ENCODE data around the gene HTR2A. TPM values are rescaled to one million over a fixed set of nuclear protein-coding genes. Genes with fewer than 3 reads are reported as not detected.
A peak's percentile ranks its signal among the peaks of the same experiment; 100 is the strongest.
"Not testable (repeated sequence)": the region's sequence is repeated elsewhere in the genome, so short reads cannot be mapped to it uniquely, and the experiment has no call there.

Gene HTR2A
- total and polyA plus RNA-seq, 8 donors, result 0.29 to 1.8 (median 0.75) TPM

GRCh38 chr13:46816371-46816770 is 80.5 kb downstream of the HTR2A start:
- no peak for DNase-seq
- intact Hi-C loops (cut with DNase I), result no loop called here
- Histone ChIP-seq H3K9me3 (peaks cover 0 to 18% of the 10 kb centered on the region in 2 donors), H3K4me3 (no peak overlapping the region), H3K27me3 (no peaks in the 10 kb centered on the region), H3K4me1 (no peaks in the 10 kb centered on the region), H3K27ac (no peak overlapping the region), H3K36me3 (no peaks in the 10 kb centered on the region)
- no peak for ATAC-seq
- no peak for TF ChIP-seq CTCF (IDR thresholded peaks at IDR 0.05)

GRCh38 chr13:46812301-46812797 is 84.5 kb downstream of the HTR2A start:
- no peak for DNase-seq
- ATAC-seq, result no peak
- Histone ChIP-seq H3K9me3 (peaks cover 0 to 18% of the 10 kb centered on the region in 2 donors), H3K36me3 (no peaks in the 10 kb centered on the region), H3K27me3 (no peaks in the 10 kb centered on the region), H3K4me1 (no peaks in the 10 kb centered on the region), H3K4me3 (no peak overlapping the region), H3K27ac (no peak overlapping the region)
- intact Hi-C loops (cut with DNase I), result no loop called here
- TF ChIP-seq CTCF (IDR thresholded peaks at IDR 0.05), result no peak

- DNase-seq (no peak), ATAC-seq (no peak)
- no peaks in the 10 kb centered on the region for H3K36me3 ChIP-seq
- no peaks in the 10 kb centered on the region for H3K27me3 ChIP-seq
- H3K27ac ChIP-seq, result no peak overlapping the region
- no peaks in the 10 kb centered on the region for H3K4me1 ChIP-seq
- no peak for TF ChIP-seq CTCF (IDR thresholded peaks at IDR 0.05)
- H3K9me3 ChIP-seq, result peaks cover 0 to 18% of the 10 kb centered on the region in 2 donors
- H3K4me3 ChIP-seq, result no peak overlapping the region
- intact Hi-C loops (cut with DNase I), result no loop called here
Measured at GRCh38 chr13:46810440-46810839, 86.4 kb downstream of the HTR2A start.

- DNase-seq; H3K27me3 ChIP-seq; H3K4me3 ChIP-seq; H3K36me3 ChIP-seq; ATAC-seq; intact Hi-C loops (cut with DNase I); H3K27ac ChIP-seq; H3K9me3 ChIP-seq; H3K4me1 ChIP-seq: not testable (repeated sequence)
Measured at GRCh38 chr13:46804921-46805320, 91.9 kb downstream of the HTR2A start.

GRCh38 chr13:46804391-46804815 is 92.5 kb downstream of the HTR2A start:
- ATAC-seq, result no peak
- Histone ChIP-seq H3K4me3 (no peak overlapping the region), H3K27ac (no peak overlapping the region)

More at GRCh38 chr13:46804391-46804815, 92.5 kb downstream of the HTR2A start:
- no peaks in the 10 kb centered on the region for H3K27me3 ChIP-seq
- no peaks in the 10 kb centered on the region for H3K4me1 ChIP-seq
- H3K36me3 ChIP-seq, result no peaks in the 10 kb centered on the region
- peak in 1 of 4 donors; percentile 15 for DNase-seq
- no peak for TF ChIP-seq CTCF (IDR thresholded peaks at IDR 0.05)
- no peaks in the 10 kb centered on the region for H3K9me3 ChIP-seq
- intact Hi-C loops (cut with DNase I), result no loop called here
